ENCODE measurements around the gene VRK1.

DNA sequence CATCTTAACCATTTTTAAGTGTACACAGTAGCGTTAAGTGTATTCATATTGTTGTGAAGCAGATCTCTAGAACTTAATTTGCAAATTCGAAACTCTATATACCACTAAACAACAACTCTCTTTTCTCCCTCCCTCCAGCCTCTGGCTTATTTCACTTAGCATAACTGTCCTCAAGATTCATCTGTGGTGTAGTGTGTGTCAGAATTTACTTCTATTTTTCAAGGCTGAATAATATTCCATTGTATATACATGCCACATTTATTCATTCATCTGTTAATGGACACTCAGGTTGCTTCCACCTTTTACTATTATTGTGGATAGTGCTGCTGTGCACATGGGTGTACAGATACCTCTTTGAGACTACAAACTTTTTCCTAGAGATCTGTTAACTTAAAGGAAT is 26.5 kb downstream of the VRK1 start:
- TF ChIP-seq SP1 (IDR thresholded peaks at IDR 0.05), result no peak
- no peak for TF ChIP-seq NR2F2 (IDR thresholded peaks at IDR 0.05)
- TF ChIP-seq, protein P1, sequence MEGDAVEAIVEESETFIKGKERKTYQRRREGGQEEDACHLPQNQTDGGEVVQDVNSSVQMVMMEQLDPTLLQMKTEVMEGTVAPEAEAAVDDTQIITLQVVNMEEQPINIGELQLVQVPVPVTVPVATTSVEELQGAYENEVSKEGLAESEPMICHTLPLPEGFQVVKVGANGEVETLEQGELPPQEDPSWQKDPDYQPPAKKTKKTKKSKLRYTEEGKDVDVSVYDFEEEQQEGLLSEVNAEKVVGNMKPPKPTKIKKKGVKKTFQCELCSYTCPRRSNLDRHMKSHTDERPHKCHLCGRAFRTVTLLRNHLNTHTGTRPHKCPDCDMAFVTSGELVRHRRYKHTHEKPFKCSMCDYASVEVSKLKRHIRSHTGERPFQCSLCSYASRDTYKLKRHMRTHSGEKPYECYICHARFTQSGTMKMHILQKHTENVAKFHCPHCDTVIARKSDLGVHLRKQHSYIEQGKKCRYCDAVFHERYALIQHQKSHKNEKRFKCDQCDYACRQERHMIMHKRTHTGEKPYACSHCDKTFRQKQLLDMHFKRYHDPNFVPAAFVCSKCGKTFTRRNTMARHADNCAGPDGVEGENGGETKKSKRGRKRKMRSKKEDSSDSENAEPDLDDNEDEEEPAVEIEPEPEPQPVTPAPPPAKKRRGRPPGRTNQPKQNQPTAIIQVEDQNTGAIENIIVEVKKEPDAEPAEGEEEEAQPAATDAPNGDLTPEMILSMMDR (IDR thresholded peaks at IDR 0.05; ENCODE audit: low read depth, low read length, missing input control), result no peak
- no peak for TF ChIP-seq EGR1 (IDR thresholded peaks at IDR 0.05; ENCODE audit: low read depth in 2 of 2)
- no peak for TF ChIP-seq TAF1 (conservative IDR thresholded peaks at IDR 0.05)
- no peak for TF ChIP-seq REST (IDR thresholded peaks at IDR 0.05)
- TF ChIP-seq RXRA (IDR thresholded peaks at IDR 0.05), result no peak
- TF ChIP-seq HNF4G (IDR thresholded peaks at IDR 0.05), result no peak

Data from liver (tissue), 3 donors.